Hepatocyte (in vitro differentiated cells): ENCODE data around the gene KCNK1.

ENCODE experiments used
- CTCF ChIP-seq: fragments of 200-600 bp; sonication (generic); IDR thresholded peaks from 2 replicates; pipeline ENCODE4 v1.5.1; 2016; ENCODE audit warnings: antibody characterized with exemption, mild to moderate bottlenecking; ENCODE audit not compliant: poor library complexity
- EZH2 ChIP-seq: fragments of 200-600 bp; sonication (generic); IDR thresholded peaks from 2 replicates; pipeline ENCODE4 v1.6.1; 2016; ENCODE audit warnings: antibody characterized with exemption, mild to moderate bottlenecking, borderline replicate concordance
- EZH2phosphoT487 ChIP-seq: fragments of 200-600 bp; sonication (generic); IDR thresholded peaks from one replicate; pipeline ENCODE4 v1.6.1; 2018; ENCODE audit warnings: antibody characterized with exemption, mild to moderate bottlenecking, low read depth, moderate library complexity; ENCODE audit not compliant: unreplicated experiment, severe bottlenecking

DNA sequence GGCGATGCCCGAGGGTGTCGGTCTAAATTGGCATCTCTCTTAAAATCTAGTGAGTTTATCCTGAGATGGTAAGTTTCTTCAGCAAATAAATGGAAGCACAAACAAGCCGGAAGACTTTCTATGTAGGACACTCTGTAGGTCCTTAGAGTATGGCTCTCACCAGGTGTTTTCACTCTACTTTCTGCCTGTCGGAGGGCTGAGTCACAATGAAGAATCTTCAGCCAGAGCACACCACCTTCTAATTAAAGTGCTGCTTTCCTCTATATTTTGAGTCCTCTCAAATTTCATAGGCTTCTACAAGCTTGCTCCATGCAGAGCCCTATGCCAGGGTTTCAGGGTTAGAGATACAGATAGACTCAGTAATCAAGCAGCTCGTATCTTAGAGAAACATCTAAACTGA, 27.1 kb downstream of the KCNK1 start:
- TF ChIP-seq CTCF (no peak), EZH2 (no peak), EZH2phosphoT487 (no peak)
